Activated CD8-positive, alpha-beta T cell treated with anti-CD3 and anti-CD28 coated beads for 36 hours (primary cell): Measurements from ENCODE around the gene IL17REL. TPM values are rescaled to one million over a fixed set of nuclear protein-coding genes. Genes with fewer than 3 reads are reported as not detected.

Source experiments
- ATAC-seq: fragments of 200-7000 bp; cut with Tn5 transposase; one replicate; pipeline ENCODE4 v1.10.0; 2021; ENCODE audit warnings: mild to moderate bottlenecking, moderate library complexity
- CTCF ChIA-PET: fragments of 350-600 bp; sonication (Branson Sonifier 250); formaldehyde crosslinking; loops from one replicate; lab custom pipeline; 2021; ENCODE audit warnings: antibody characterized with exemption; lab: Charles Lee
- POLR2A ChIA-PET: fragments of 350-600 bp; sonication (Branson Sonifier 250); formaldehyde crosslinking; loops from one replicate; lab custom pipeline; 2021; ENCODE audit warnings: antibody characterized with exemption; lab: Charles Lee
- DNase-seq: peaks from one replicate; pipeline ENCODE4 v3.0.0-alpha.2; 2020
- H3K27ac Mint-ChIP-seq: one replicate; pipeline ENCODE4 v1.8.0; 2021; ENCODE audit warnings: mild to moderate bottlenecking, mixed read lengths
- H3K27me3 Mint-ChIP-seq: one replicate; pipeline ENCODE4 v1.8.0; 2021; ENCODE audit warnings: mixed read lengths
- H3K36me3 Mint-ChIP-seq: one replicate; pipeline ENCODE4 v1.8.0; 2021; ENCODE audit warnings: low read depth, mixed read lengths
- H3K4me1 Mint-ChIP-seq: one replicate; pipeline ENCODE4 v1.8.0; 2021; ENCODE audit warnings: low read depth, mixed read lengths
- H3K4me3 Mint-ChIP-seq: one replicate; pipeline ENCODE4 v1.8.0; 2021; ENCODE audit warnings: mild to moderate bottlenecking, moderate library complexity, mixed read lengths
- H3K9me3 Mint-ChIP-seq: one replicate; pipeline ENCODE4 v1.8.0; 2021; ENCODE audit warnings: mixed read lengths
- CTCF ChIP-seq: fragments of 200-600 bp; IDR thresholded peaks from one replicate; pipeline ENCODE4 v1.8.0; 2022; ENCODE audit warnings: antibody characterized with exemption, mild to moderate bottlenecking
- intact Hi-C: fragments of 100-400 bp; cut with micrococcal nuclease; formaldehyde crosslinking; loops from one replicate; pipeline ENCODE4 v1.10.0; 2022
- total RNA-seq, 2 experiments: library from RNA; stranded (reverse); gene quantifications; one replicate each; pipeline ENCODE4 v1.2.3, GENCODE V29; 2021

IL17REL gene
- total RNA-seq, 2 experiments from 2014 or later = 0.14 TPM; not detected in 1

GRCh38 chr22:49951678-49951985 is 60.9 kb downstream of the IL17REL start:
- Mint-ChIP-seq H3K36me3 (no peaks in the 10 kb centered on the region), H3K4me3 (no peak overlapping the region), H3K4me1 (peaks cover 2% of the 10 kb centered on the region), H3K27me3 (no peaks in the 10 kb centered on the region), H3K9me3 (no peaks in the 10 kb centered on the region), H3K27ac (no peak overlapping the region)
- intact Hi-C loops = no loop called here
- ATAC-seq = no peak
- POLR2A ChIA-PET = interaction anchor here (0.6 to 2.0 kb wide), 2 partner anchors 8 to 11 kb away, joined by 4 to 10 read pairs; no protein-coding TSS in a partner anchor
- TF ChIP-seq CTCF = no peak
- CTCF ChIA-PET = no interaction called here
- no peak for DNase-seq

GRCh38 chr22:49951000-49951677 is 61.4 kb downstream of the IL17REL start:
- intact Hi-C loops = no loop called here
- H3K27me3 Mint-ChIP-seq = no peaks in the 10 kb centered on the region
- no peaks in the 10 kb centered on the region for H3K36me3 Mint-ChIP-seq
- ChIA-PET CTCF (no interaction called here), POLR2A (interaction anchor here (0.6 to 2.0 kb wide), 2 partner anchors 9 to 11 kb away, joined by 4 to 10 read pairs; no protein-coding TSS in a partner anchor)
- no peak for ATAC-seq
- H3K9me3 Mint-ChIP-seq = no peaks in the 10 kb centered on the region
- no peak for DNase-seq
- no peak overlapping the region for H3K27ac Mint-ChIP-seq
- no peak overlapping the region for H3K4me3 Mint-ChIP-seq
- TF ChIP-seq CTCF = no peak
- H3K4me1 Mint-ChIP-seq = peaks cover 2% of the 10 kb centered on the region

GRCh38 chr22:49950396-49950994 is 62.1 kb downstream of the IL17REL start:
- DNase-seq (no peak), ATAC-seq (no peak)
- Mint-ChIP-seq H3K9me3 (no peaks in the 10 kb centered on the region), H3K27me3 (no peaks in the 10 kb centered on the region), H3K4me1 (peaks cover 5% of the 10 kb centered on the region), H3K36me3 (no peaks in the 10 kb centered on the region), H3K27ac (no peak overlapping the region), H3K4me3 (no peak overlapping the region)
- CTCF ChIA-PET = no interaction called here
- no peak for TF ChIP-seq CTCF
- POLR2A ChIA-PET = interaction anchor here (2.0 kb wide), 1 partner anchor 12 kb away, joined by 10 read pairs; no protein-coding TSS in a partner anchor
- intact Hi-C loops = no loop called here

GRCh38 chr22:49949914-49950292 is 62.7 kb downstream of the IL17REL start:
- no peaks in the 10 kb centered on the region for H3K9me3 Mint-ChIP-seq
- no peaks in the 10 kb centered on the region for H3K27me3 Mint-ChIP-seq
- intact Hi-C loops = no loop called here
- no peaks in the 10 kb centered on the region for H3K36me3 Mint-ChIP-seq
- ATAC-seq = no peak
- POLR2A ChIA-PET = interaction anchor here (2.0 kb wide), 1 partner anchor 13 kb away, joined by 10 read pairs; no protein-coding TSS in a partner anchor
- no peak overlapping the region for H3K4me3 Mint-ChIP-seq
- no peak for TF ChIP-seq CTCF
- CTCF ChIA-PET = no interaction called here
- H3K27ac Mint-ChIP-seq = no peak overlapping the region
- peaks cover 6% of the 10 kb centered on the region for H3K4me1 Mint-ChIP-seq
- no peak for DNase-seq
